GM10847 (cell line): Measurements from ENCODE around the gene RNPEPL1.

ENCODE experiments used
- POLR2A ChIP-seq: IDR thresholded peaks from 2 replicates; pipeline ENCODE4 v1.6.1; 2011; ENCODE audit not compliant: insufficient read length; ENCODE audit errors: extremely low read depth

The RNPEPL1 gene

GRCh38 chr2:240577281-240578109 lies 9.2 kb downstream of the RNPEPL1 start:
- no peak for TF ChIP-seq POLR2A

- TF ChIP-seq POLR2A = no peak
Measured at GRCh38 chr2:240578110-240578450, 9.8 kb downstream of the RNPEPL1 start.

GRCh38 chr2:240578488-240578887 lies 10.2 kb downstream of the RNPEPL1 start:
- TF ChIP-seq POLR2A = no peak

- no peak for TF ChIP-seq POLR2A
Measured at GRCh38 chr2:240579071-240579762, 10.9 kb downstream of the RNPEPL1 start.

- no peak for TF ChIP-seq POLR2A
Measured at GRCh38 chr2:240579771-240580614, 11.7 kb downstream of the RNPEPL1 start.

GRCh38 chr2:240581811-240582210 lies 13.5 kb downstream of the RNPEPL1 start:
- TF ChIP-seq POLR2A = no peak

- TF ChIP-seq POLR2A = no peak
Measured at GRCh38 chr2:240582781-240583180, 14.5 kb downstream of the RNPEPL1 start.

GRCh38 chr2:240583774-240584173 lies 15.5 kb downstream of the RNPEPL1 start:
- no peak for TF ChIP-seq POLR2A

- TF ChIP-seq POLR2A = peak; percentile 70
Measured at GRCh38 chr2:240584486-240585031, 16.3 kb downstream of the RNPEPL1 start.

- no peak for TF ChIP-seq POLR2A
Measured at GRCh38 chr2:240585101-240585500, 16.8 kb downstream of the RNPEPL1 start.

- TF ChIP-seq POLR2A = no peak
Measured at GRCh38 chr2:240585681-240586197, 17.5 kb downstream of the RNPEPL1 start.

- peak; percentile 72 for TF ChIP-seq POLR2A
Measured at GRCh38 chr2:240586198-240586918, 18.1 kb downstream of the RNPEPL1 start, which contains the start of gene CAPN10. CAPN10 (plus strand) TSS chr2:240586734; CDS start chr2:240586912, 178 bp downstream.

- TF ChIP-seq POLR2A = no peak
Measured at GRCh38 chr2:240586919-240587800, 18.9 kb downstream of the RNPEPL1 start.
